ENCODE measurements around the gene C1QTNF9. TPM values are rescaled to one million over a fixed set of nuclear protein-coding genes. Genes with fewer than 3 reads are reported as not detected.

C1QTNF9 gene
- total and polyA plus RNA-seq, 2 donors (not counting 1 experiment from before 2014, with no cell fraction given), result not detected

- ChIA-PET CTCF (no interaction called here), POLR2A (no interaction called here)
- 81% methylated on average over 20 of the region's 35 CpGs for WGBS (ENCODE audit: insufficient coverage)
- no peak overlapping the region for H3K27ac Mint-ChIP-seq
- H3K4me3 ChIP-seq (ENCODE audit: control extremely low read depth in 1 of 5, extremely low read depth in 1 of 5, insufficient read depth in 1 of 5, low read depth in 2 of 5, low read length in 4 of 5), result no peak overlapping the region
- H3K9me3 ChIP-seq (ENCODE audit: control extremely low read depth in 1 of 3, control insufficient read depth in 2 of 3, insufficient read depth in 1 of 3, low read length in 2 of 3), result peaks cover 0 to 22% (median 0%) of the 10 kb centered on the region in 3 donors
- no peak overlapping the region for H3K27ac ChIP-seq (ENCODE audit: low read length in 2 of 2)
- no peaks in the 10 kb centered on the region for H3K9me3 Mint-ChIP-seq (ENCODE audit: insufficient read depth)
- H3K4me2 ChIP-seq (replicated peaks; ENCODE audit: low read depth, low read length, poor library complexity, severe bottlenecking), result no peak overlapping the region
- no peak for ATAC-seq (ENCODE audit: low read depth)
- no peaks in the 10 kb centered on the region for H3K79me2 ChIP-seq (ENCODE audit: control insufficient read depth, insufficient read depth, low read length)
- peaks cover 22% of the 10 kb centered on the region for H3K27me3 Mint-ChIP-seq
- no peak overlapping the region for H2AFZ ChIP-seq (ENCODE audit: insufficient read depth, low read depth, low read length, poor library complexity, severe bottlenecking)
- H3K36me3 ChIP-seq (replicated peaks in 1 of 2; ENCODE audit: control extremely low read depth in 1 of 2, control insufficient read depth in 1 of 2, extremely low read depth in 1 of 2, insufficient read depth in 2 of 2, low read length in 1 of 2), result no peaks in the 10 kb centered on the region
- DNase-seq, result no peak
- H4K20me1 ChIP-seq (ENCODE audit: control insufficient read depth, insufficient read depth, low read length, poor library complexity, severe bottlenecking), result no peaks in the 10 kb centered on the region
- no peak overlapping the region for H3K4me3 Mint-ChIP-seq
- H3K4me1 Mint-ChIP-seq, result no peaks in the 10 kb centered on the region
- no peak for TF ChIP-seq EZH2 (IDR thresholded peaks at IDR 0.05; ENCODE audit: borderline replicate concordance, insufficient read depth, low read depth, low read length, poor library complexity, severe bottlenecking)
- no peak for TF ChIP-seq CTCF (IDR thresholded peaks at IDR 0.05)
- peaks cover 0 to 2% (median 0%) of the 10 kb centered on the region in 4 experiments for H3K27me3 ChIP-seq (replicated peaks in 1 of 4; ENCODE audit: control extremely low read depth in 1 of 4, control insufficient read depth in 3 of 4, insufficient read depth in 4 of 4, low read length in 3 of 4)
- H3K4me1 ChIP-seq (ENCODE audit: control insufficient read depth in 2 of 2, insufficient read depth in 2 of 2, low read length in 2 of 2), result no peaks in the 10 kb centered on the region
- H3K9ac ChIP-seq (ENCODE audit: low read length), result no peak overlapping the region
- intact Hi-C loops (cut with micrococcal nuclease), result no loop called here
Observed at GRCh38 chr13:24339937-24340607, 30.7 kb downstream of the C1QTNF9 start.

- no peaks in the 10 kb centered on the region for H3K79me2 ChIP-seq (ENCODE audit: control insufficient read depth, insufficient read depth, low read length)
- H3K36me3 ChIP-seq (replicated peaks in 1 of 2; ENCODE audit: control extremely low read depth in 1 of 2, control insufficient read depth in 1 of 2, extremely low read depth in 1 of 2, insufficient read depth in 2 of 2, low read length in 1 of 2), result no peaks in the 10 kb centered on the region
- Mint-ChIP-seq H3K27ac (no peak overlapping the region), H3K4me3 (no peak overlapping the region), H3K27me3 (peaks cover 22% of the 10 kb centered on the region), H3K4me1 (no peaks in the 10 kb centered on the region), H3K9me3 (ENCODE audit: insufficient read depth) (no peaks in the 10 kb centered on the region)
- H3K9me3 ChIP-seq (ENCODE audit: control extremely low read depth in 1 of 3, control insufficient read depth in 2 of 3, insufficient read depth in 1 of 3, low read length in 2 of 3), result peaks cover 0 to 19% (median 0%) of the 10 kb centered on the region in 3 donors
- CTCF ChIA-PET, result no interaction called here
- intact Hi-C loops (cut with micrococcal nuclease), result no loop called here
- no peak overlapping the region for H3K4me2 ChIP-seq (replicated peaks; ENCODE audit: low read depth, low read length, poor library complexity, severe bottlenecking)
- TF ChIP-seq CTCF (IDR thresholded peaks at IDR 0.05), result no peak
- TF ChIP-seq EZH2 (IDR thresholded peaks at IDR 0.05; ENCODE audit: borderline replicate concordance, insufficient read depth, low read depth, low read length, poor library complexity, severe bottlenecking), result no peak
- DNase-seq (no peak), ATAC-seq (ENCODE audit: low read depth) (no peak)
- H4K20me1 ChIP-seq (ENCODE audit: control insufficient read depth, insufficient read depth, low read length, poor library complexity, severe bottlenecking), result no peaks in the 10 kb centered on the region
- H3K4me3 ChIP-seq (ENCODE audit: control extremely low read depth in 1 of 5, extremely low read depth in 1 of 5, insufficient read depth in 1 of 5, low read depth in 2 of 5, low read length in 4 of 5), result no peak overlapping the region
- H3K4me1 ChIP-seq (ENCODE audit: control insufficient read depth in 2 of 2, insufficient read depth in 2 of 2, low read length in 2 of 2), result no peaks in the 10 kb centered on the region
- H2AFZ ChIP-seq (ENCODE audit: insufficient read depth, low read depth, low read length, poor library complexity, severe bottlenecking), result no peak overlapping the region
- no peak overlapping the region for H3K27ac ChIP-seq (ENCODE audit: low read length in 2 of 2)
- POLR2A ChIA-PET, result no interaction called here
- H3K9ac ChIP-seq (ENCODE audit: low read length), result no peak overlapping the region
- 76% methylated on average over 19 of the region's 26 CpGs for WGBS (ENCODE audit: insufficient coverage)
- peaks cover 0 to 2% (median 0%) of the 10 kb centered on the region in 4 experiments for H3K27me3 ChIP-seq (replicated peaks in 1 of 4; ENCODE audit: control extremely low read depth in 1 of 4, control insufficient read depth in 3 of 4, insufficient read depth in 4 of 4, low read length in 3 of 4)
Observed at GRCh38 chr13:24340608-24340955, 31.2 kb downstream of the C1QTNF9 start.
